ENCODE measurements around the gene STK17B.

The STK17B gene

DNA sequence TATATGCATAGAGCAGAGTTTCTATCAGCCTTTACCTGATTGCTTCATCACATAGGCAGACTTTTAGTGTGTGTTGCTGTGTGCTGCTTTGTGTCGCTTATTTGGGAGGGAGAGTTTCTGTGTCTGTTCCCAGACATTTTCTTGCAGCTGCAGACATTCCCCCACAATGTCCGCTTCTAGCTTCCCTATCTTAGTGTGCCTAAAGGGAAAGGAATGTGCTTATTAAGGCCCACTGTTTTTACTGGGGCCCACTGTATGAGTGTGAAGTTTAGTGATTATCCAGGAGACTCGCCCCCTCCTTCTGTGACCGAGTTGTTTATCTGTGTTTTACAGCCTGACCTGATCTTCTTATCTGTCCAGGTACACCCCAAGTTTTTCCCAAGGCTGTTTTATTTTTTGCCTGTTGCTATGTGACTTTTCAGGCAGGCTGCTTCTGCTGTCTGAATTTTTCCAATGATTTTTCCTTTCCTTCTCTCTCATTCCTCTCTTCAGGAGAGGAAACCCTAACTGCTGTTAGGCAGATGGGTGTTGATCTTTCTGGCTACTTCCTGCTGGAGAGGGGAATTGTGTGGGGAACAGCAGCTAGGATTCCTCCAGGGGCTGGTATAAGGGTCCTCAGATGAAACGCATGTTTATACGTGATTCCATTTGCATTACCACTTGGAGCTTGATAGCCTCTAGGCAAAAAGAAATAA lies 47.6 kb downstream of the STK17B start:
- peaks cover 6 to 11% of the 10 kb centered on the region in 2 donors for H3K9me3 Mint-ChIP-seq
- ATAC-seq (no peak), DNase-seq (no peak)
- no peaks in the 10 kb centered on the region for H3K27me3 Mint-ChIP-seq
- H3K4me3 Mint-ChIP-seq: no peak overlapping the region
- peak overlapping the region in 1 of 2 donors; percentile 69 for H3K27ac Mint-ChIP-seq
- H3K4me1 Mint-ChIP-seq: no peaks in the 10 kb centered on the region

- H3K4me3 Mint-ChIP-seq: no peak overlapping the region
- H3K4me1 Mint-ChIP-seq: no peaks in the 10 kb centered on the region
- ATAC-seq (no peak), DNase-seq (no peak)
- no peak overlapping the region for H3K27ac Mint-ChIP-seq
- peaks cover 0 to 8% of the 10 kb centered on the region in 2 donors for H3K9me3 Mint-ChIP-seq
- no peaks in the 10 kb centered on the region for H3K27me3 Mint-ChIP-seq
Observed at GRCh38 chr2:196119926-196120325, 51.5 kb downstream of the STK17B start.

DNA sequence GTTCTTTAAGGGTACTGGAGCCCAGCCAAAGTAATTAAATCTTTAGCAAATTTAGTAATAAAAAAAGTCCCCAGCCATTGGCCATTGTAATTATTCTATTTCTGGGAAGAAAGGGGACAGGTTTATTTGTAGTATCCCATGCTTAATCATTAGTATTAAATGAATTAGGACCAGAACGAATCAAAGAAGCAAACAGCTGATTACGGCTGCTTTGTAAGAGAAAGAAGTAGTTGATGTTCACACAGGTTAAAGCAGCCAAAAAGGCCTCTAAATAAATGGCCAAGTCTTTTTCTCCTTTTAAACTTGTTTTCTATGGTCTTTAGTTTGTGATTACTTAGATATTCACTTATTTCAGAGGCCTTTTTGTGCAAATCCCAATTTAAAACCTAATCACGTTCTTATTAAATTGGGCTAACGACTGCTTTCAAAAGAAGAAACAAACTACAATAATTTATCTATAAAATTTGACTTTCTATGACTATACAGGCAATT lies 54.1 kb downstream of the STK17B start:
- Mint-ChIP-seq H3K4me3 (no peak overlapping the region), H3K27me3 (no peaks in the 10 kb centered on the region), H3K4me1 (peaks cover 2% of the 10 kb centered on the region), H3K9me3 (peaks cover 0 to 7% of the 10 kb centered on the region in 2 donors), H3K27ac (no peak overlapping the region)
- no peak for ATAC-seq
- DNase-seq: no peak

- DNase-seq: no peak
- H3K4me1 Mint-ChIP-seq: peaks cover 8% of the 10 kb centered on the region
- no peak overlapping the region for H3K4me3 Mint-ChIP-seq
- ATAC-seq: no peak
- no peak overlapping the region for H3K27ac Mint-ChIP-seq
- H3K9me3 Mint-ChIP-seq: no peaks in the 10 kb centered on the region
- H3K27me3 Mint-ChIP-seq: no peaks in the 10 kb centered on the region
Observed at GRCh38 chr2:196113061-196113974, 58.1 kb downstream of the STK17B start.

DNA sequence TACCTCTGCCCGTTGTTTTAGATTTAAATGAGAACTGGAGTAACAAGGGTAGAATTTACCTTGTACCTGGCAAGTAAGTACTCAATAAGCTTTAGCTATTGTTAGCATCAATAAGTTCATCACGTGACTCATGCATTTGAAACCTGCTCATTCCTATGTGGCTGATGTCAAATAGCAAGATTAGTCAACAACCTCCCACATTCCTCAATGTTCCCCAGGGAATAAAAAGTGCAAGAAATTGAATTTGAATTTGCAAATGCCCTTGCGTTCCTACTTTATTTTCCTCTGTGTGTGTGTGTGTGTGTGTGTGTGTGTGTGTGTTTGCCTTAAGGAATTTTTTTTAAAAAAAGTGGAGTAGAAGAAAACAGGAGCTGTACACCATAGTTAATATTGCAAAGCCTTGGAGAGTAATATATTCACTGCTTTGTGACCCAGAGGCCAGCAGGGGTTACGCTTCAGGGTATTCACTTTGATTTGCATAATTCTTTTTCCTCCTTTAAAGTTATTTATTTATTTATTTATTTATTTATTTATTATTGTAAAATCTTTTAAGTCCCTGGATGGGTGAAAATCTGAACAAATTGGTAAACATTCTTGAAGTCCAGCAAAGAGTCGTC lies 58.9 kb downstream of the STK17B start:
- H3K27me3 Mint-ChIP-seq: no peaks in the 10 kb centered on the region
- DNase-seq: no peak
- H3K4me3 Mint-ChIP-seq: no peak overlapping the region
- no peak for ATAC-seq
- no peak overlapping the region for H3K27ac Mint-ChIP-seq
- no peaks in the 10 kb centered on the region for H3K9me3 Mint-ChIP-seq
- peaks cover 8% of the 10 kb centered on the region for H3K4me1 Mint-ChIP-seq

- Mint-ChIP-seq H3K9me3 (no peaks in the 10 kb centered on the region), H3K27ac (no peak overlapping the region), H3K27me3 (no peaks in the 10 kb centered on the region), H3K4me1 (peaks cover 23% of the 10 kb centered on the region), H3K4me3 (no peak overlapping the region)
- ATAC-seq (no peak), DNase-seq (no peak)
Observed at GRCh38 chr2:196108604-196109003, 62.8 kb downstream of the STK17B start.

GRCh38 chr2:196105951-196106350 lies 65.4 kb downstream of the STK17B start:
- Mint-ChIP-seq H3K4me3 (peak overlapping the region; percentile 69 to 72), H3K4me1 (peaks cover 34% of the 10 kb centered on the region), H3K9me3 (no peaks in the 10 kb centered on the region), H3K27ac (peak overlapping the region in 1 of 2 donors; percentile 85), H3K27me3 (no peaks in the 10 kb centered on the region)
- ATAC-seq (no peak), DNase-seq (no peak)

GRCh38 chr2:196104066-196104465 lies 67.3 kb downstream of the STK17B start:
- Mint-ChIP-seq H3K4me3 (no peak overlapping the region), H3K27me3 (no peaks in the 10 kb centered on the region), H3K9me3 (no peaks in the 10 kb centered on the region), H3K4me1 (peaks cover 44% of the 10 kb centered on the region), H3K27ac (no peak overlapping the region)
- ATAC-seq: no peak
- DNase-seq: no peak

GRCh38 chr2:196103626-196104025 lies 67.8 kb downstream of the STK17B start:
- Mint-ChIP-seq H3K4me3 (no peak overlapping the region), H3K4me1 (peaks cover 44% of the 10 kb centered on the region), H3K27me3 (no peaks in the 10 kb centered on the region), H3K9me3 (no peaks in the 10 kb centered on the region), H3K27ac (no peak overlapping the region)
- DNase-seq (no peak), ATAC-seq (no peak)

DNA sequence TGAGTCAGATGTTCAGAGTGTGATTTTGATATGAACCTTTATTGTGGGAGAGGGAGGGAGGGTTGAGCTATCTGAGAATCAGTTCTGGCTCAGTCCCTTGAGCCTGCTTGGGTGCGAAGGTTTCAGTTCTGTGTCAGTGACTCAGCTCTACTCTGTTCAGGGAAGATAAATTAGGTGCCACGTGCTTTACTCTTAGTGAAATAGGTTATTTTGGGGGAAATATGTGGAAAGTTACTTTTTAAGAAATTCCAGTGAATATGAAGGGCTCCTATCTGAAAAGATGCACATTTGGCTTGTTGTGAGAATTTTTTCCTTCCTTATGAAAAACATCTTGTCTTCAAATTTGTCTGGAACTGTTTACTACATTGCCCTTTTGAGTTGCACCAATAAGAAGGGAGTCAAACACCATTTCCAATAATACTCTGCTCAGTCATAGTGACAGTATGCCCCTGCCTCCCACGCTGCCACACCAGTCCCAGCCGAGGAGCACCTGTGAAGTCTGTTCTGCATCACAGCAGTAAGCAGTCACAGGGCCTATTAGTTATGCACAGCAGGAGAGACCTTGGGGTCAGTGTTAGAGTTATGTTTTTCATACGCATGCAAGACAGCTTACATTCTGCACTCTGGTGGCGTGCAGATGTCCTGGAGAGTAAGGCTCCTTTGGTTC lies 69.9 kb downstream of the STK17B start:
- ATAC-seq: peak; percentile 98
- Mint-ChIP-seq H3K27ac (no peak overlapping the region), H3K4me1 (peaks cover 40% of the 10 kb centered on the region), H3K4me3 (no peak overlapping the region), H3K27me3 (no peaks in the 10 kb centered on the region), H3K9me3 (no peaks in the 10 kb centered on the region)
- DNase-seq: peak; percentile 19 to 45

- no peak for DNase-seq
- peaks cover 29% of the 10 kb centered on the region for H3K4me1 Mint-ChIP-seq
- H3K27me3 Mint-ChIP-seq: no peaks in the 10 kb centered on the region
- H3K9me3 Mint-ChIP-seq: peaks cover 0 to under 1% of the 10 kb centered on the region in 2 donors
- H3K4me3 Mint-ChIP-seq: no peak overlapping the region
- H3K27ac Mint-ChIP-seq: no peak overlapping the region
- ATAC-seq: no peak
Observed at GRCh38 chr2:196099916-196100315, 71.5 kb downstream of the STK17B start.

GRCh38 chr2:196097864-196098660 lies 73.3 kb downstream of the STK17B start:
- Mint-ChIP-seq H3K9me3 (peaks cover 0 to 19% of the 10 kb centered on the region in 2 donors), H3K27me3 (no peaks in the 10 kb centered on the region), H3K4me1 (peaks cover 29% of the 10 kb centered on the region), H3K4me3 (no peak overlapping the region), H3K27ac (no peak overlapping the region)
- no peak for DNase-seq
- no peak for ATAC-seq

GRCh38 chr2:196096982-196097745 lies 74.2 kb downstream of the STK17B start:
- Mint-ChIP-seq H3K27me3 (no peaks in the 10 kb centered on the region), H3K4me3 (no peak overlapping the region)
- ATAC-seq: no peak

GRCh38 chr2:196096264-196096663 lies 75.1 kb downstream of the STK17B start:
- Mint-ChIP-seq H3K9me3 (peaks cover 0 to 28% of the 10 kb centered on the region in 2 donors), H3K4me1 (peaks cover 14% of the 10 kb centered on the region), H3K27me3 (no peaks in the 10 kb centered on the region), H3K4me3 (no peak overlapping the region), H3K27ac (no peak overlapping the region)
- DNase-seq (no peak), ATAC-seq (no peak)

More at GRCh38 chr2:196096982-196097745, 74.2 kb downstream of the STK17B start:
- Mint-ChIP-seq H3K4me1 (peaks cover 23% of the 10 kb centered on the region), H3K27ac (no peak overlapping the region), H3K9me3 (peaks cover 0 to 19% of the 10 kb centered on the region in 2 donors)
- DNase-seq: no peak

Data from stimulated activated naive CD8-positive, alpha-beta T cell treated with anti-CD3 and anti-CD28 coated beads, Interleukin-15, amount 100 ng/mL, for 72 hours (primary cell).